Ovary (tissue), 9 donors: Measurements from ENCODE around the gene ADO. TPM values are rescaled to one million over a fixed set of nuclear protein-coding genes. Genes with fewer than 3 reads are reported as not detected.

Experiments used
- DNase-seq, 5 donors: peaks; one replicate each; pipeline ENCODE4 v3.0.0-alpha.2; 2019 to 2020
- H3K27ac ChIP-seq, 2 donors: fragments of 200-600 bp; one replicate each; pipeline versions ENCODE4 v1.5.1 to v1.8.0; 2019 to 2022
- H3K27me3 ChIP-seq: fragments of 200-600 bp; one replicate; pipeline ENCODE4 v1.8.0; 2022
- H3K36me3 ChIP-seq: fragments of 200-600 bp; sonication (generic); one replicate; pipeline ENCODE4 v1.5.1; 2019
- H3K4me1 ChIP-seq: one replicate; pipeline ENCODE4 v1.8.1; 2013; ENCODE audit warnings: mild to moderate bottlenecking, moderate library complexity; ENCODE audit not compliant: insufficient read depth
- H3K4me3 ChIP-seq: fragments of 200-600 bp; sonication (generic); one replicate; pipeline ENCODE4 v1.5.1; 2017
- H3K9me3 ChIP-seq, 2 donors: fragments of 200-600 bp in 1 of 2; sonication (generic) in 1 of 2; one replicate each; pipeline versions ENCODE4 v1.5.1 to v1.8.1; 2013 to 2019; ENCODE audit warnings: mild to moderate bottlenecking in 1 of 2, moderate library complexity in 1 of 2
- CTCF ChIP-seq, 3 donors: fragments of 450-650 bp in 2 of 3; fragments of 200-600 bp in 1 of 3; IDR thresholded peaks; one replicate each; pipeline versions ENCODE4 v1.5.1 to v1.8.0; 2016 to 2022; ENCODE audit warnings: antibody characterized with exemption in 3 of 3, mild to moderate bottlenecking in 1 of 3
- EP300 ChIP-seq: sonication (generic); formaldehyde crosslinking; IDR thresholded peaks from one replicate; pipeline ENCODE4 v1.6.1; 2017; ENCODE audit warnings: antibody characterized with exemption
- POLR2A ChIP-seq: fragments of 450-650 bp; IDR thresholded peaks from one replicate; pipeline ENCODE4 v1.6.1; 2017; ENCODE audit warnings: antibody characterized with exemption, mild to moderate bottlenecking, moderate library complexity
- WGBS, 3 donors: extraction: QIAGEN DNeasy Blood & Tissue Kit in 1 of 3; methylation state at CpG; one replicate each; pipeline versions ENCODE4 v1.1.5 to v1.1.7; 2013 to 2017; 5-methylcytosine and 5-hydroxymethylcytosine counted together
- intact Hi-C, 4 donors: fragments of 100-400 bp; cut with DNase I; formaldehyde crosslinking; loops; one replicate each; pipeline versions ENCODE4 v1.11.0 to v1.15.1; 2022 to 2023
- polyA plus RNA-seq, 2 donors: library from polyadenylated mRNA; stranded (reverse); fragments of 200-250 nt in 1 of 2; fragments of 350-450 nt in 1 of 2; fragmentation: Illumina TruSeq in 1 of 2; extraction: RNeasy Lipid Tissue Mini Kit (QIAGEN cat#74804) in 1 of 2; gene quantifications; one replicate each; pipeline ENCODE4 v1.2.3, GENCODE V29; 2013 to 2014
- total RNA-seq, 7 donors: library from RNA; depleted of rRNA in 2 of 7; stranded (reverse); fragments of >200 nt in 2 of 7; fragmentation: NEBNext Ultra II Directional in 3 of 7; extraction: Animal tissue kit (Norgen Biotek cat#: 25700) in 3 of 7; gene quantifications; one replicate each; pipeline versions ENCODE4 v1.1.0 to v1.2.4, GENCODE V29; 2016 to 2023
- donor health status: DM: no; HTN: no; CAD: no; lungs with moderate emphysema.
- donor health status: DM: no; HTN: no; CAD: no.
- donor health status: Bipolar disorder and iron deficiency.
- donor health status: DM: yes; HTN: yes; CAD: no.
- donor health status: DM: no; HTN: no; CAD: no.
- donor health status: DM: yes; HTN: yes; CAD: no.

ADO gene
- total and polyA plus RNA-seq, 9 donors, result 9.7 to 31.1 (median 22.2) TPM

GRCh38 chr10:62790019-62790555 is 14.4 kb upstream of the ADO start:
- H3K4me1 ChIP-seq, result peaks cover 11% of the 10 kb centered on the region
- WGBS, 3 donors, result 86 to 93% (median 92%) methylated on average over 14 of the region's 14 CpGs
- no peaks in the 10 kb centered on the region for H3K27me3 ChIP-seq
- no peak overlapping the region for H3K4me3 ChIP-seq
- H3K27ac ChIP-seq, result no peak overlapping the region
- TF ChIP-seq EP300 (no peak), POLR2A (no peak), CTCF (IDR thresholded peaks at IDR 0.05) (no peak)
- intact Hi-C loops, result no loop called here
- no peaks in the 10 kb centered on the region for H3K36me3 ChIP-seq
- DNase-seq, result no peak
- no peaks in the 10 kb centered on the region for H3K9me3 ChIP-seq

GRCh38 chr10:62790571-62790970 is 13.9 kb upstream of the ADO start:
- Histone ChIP-seq H3K36me3 (no peaks in the 10 kb centered on the region), H3K4me1 (peaks cover 11% of the 10 kb centered on the region), H3K4me3 (no peak overlapping the region), H3K27ac (no peak overlapping the region), H3K9me3 (no peaks in the 10 kb centered on the region), H3K27me3 (no peaks in the 10 kb centered on the region)
- intact Hi-C loops, result no loop called here
- no peak for TF ChIP-seq CTCF (IDR thresholded peaks at IDR 0.05)
- TF ChIP-seq POLR2A, result no peak
- TF ChIP-seq EP300, result no peak
- 85 to 96% (median 89%) methylated on average over 2 of the region's 2 CpGs for WGBS, 3 donors
- no peak for DNase-seq

GRCh38 chr10:62792261-62792660 is 12.3 kb upstream of the ADO start:
- DNase-seq, result no peak
- intact Hi-C loops, result no loop called here
- 79 to 90% (median 87%) methylated on average over 5 of the region's 5 CpGs for WGBS, 3 donors
- Histone ChIP-seq H3K27me3 (no peaks in the 10 kb centered on the region), H3K9me3 (no peaks in the 10 kb centered on the region), H3K36me3 (no peaks in the 10 kb centered on the region), H3K4me1 (peaks cover 15% of the 10 kb centered on the region), H3K27ac (no peak overlapping the region), H3K4me3 (no peak overlapping the region)
- TF ChIP-seq EP300 (no peak), POLR2A (no peak), CTCF (IDR thresholded peaks at IDR 0.05) (no peak)

- Histone ChIP-seq H3K9me3 (no peaks in the 10 kb centered on the region), H3K4me3 (no peak overlapping the region), H3K36me3 (no peaks in the 10 kb centered on the region), H3K27me3 (no peaks in the 10 kb centered on the region), H3K4me1 (peaks cover 12% of the 10 kb centered on the region), H3K27ac (no peak overlapping the region)
- no peak for DNase-seq
- intact Hi-C loops, result no loop called here
- WGBS, 3 donors, result 53 to 74% (median 61%) methylated on average over 1 of the region's 1 CpG
- no peak for TF ChIP-seq EP300
- no peak for TF ChIP-seq CTCF (IDR thresholded peaks at IDR 0.05)
- TF ChIP-seq POLR2A, result no peak
Measured at GRCh38 chr10:62794306-62794705, 10.2 kb upstream of the ADO start.

- no peaks in the 10 kb centered on the region for H3K27me3 ChIP-seq
- intact Hi-C loops, result no loop called here
- H3K9me3 ChIP-seq, result no peaks in the 10 kb centered on the region
- no peak overlapping the region for H3K27ac ChIP-seq
- no peak overlapping the region for H3K4me3 ChIP-seq
- H3K36me3 ChIP-seq, result no peaks in the 10 kb centered on the region
- no peak for DNase-seq
- H3K4me1 ChIP-seq, result peaks cover 10% of the 10 kb centered on the region
- TF ChIP-seq EP300 (no peak), POLR2A (no peak), CTCF (IDR thresholded peaks at IDR 0.05) (no peak)
Measured at GRCh38 chr10:62795100-62795499, 9.4 kb upstream of the ADO start.
